ENCODE measurements around the gene NR1H3. TPM values are rescaled to one million over a fixed set of nuclear protein-coding genes. Genes with fewer than 3 reads are reported as not detected.

The NR1H3 gene
- polyA plus RNA-seq, 3 donors: 29.5 to 230 (median 119) TPM

DNA sequence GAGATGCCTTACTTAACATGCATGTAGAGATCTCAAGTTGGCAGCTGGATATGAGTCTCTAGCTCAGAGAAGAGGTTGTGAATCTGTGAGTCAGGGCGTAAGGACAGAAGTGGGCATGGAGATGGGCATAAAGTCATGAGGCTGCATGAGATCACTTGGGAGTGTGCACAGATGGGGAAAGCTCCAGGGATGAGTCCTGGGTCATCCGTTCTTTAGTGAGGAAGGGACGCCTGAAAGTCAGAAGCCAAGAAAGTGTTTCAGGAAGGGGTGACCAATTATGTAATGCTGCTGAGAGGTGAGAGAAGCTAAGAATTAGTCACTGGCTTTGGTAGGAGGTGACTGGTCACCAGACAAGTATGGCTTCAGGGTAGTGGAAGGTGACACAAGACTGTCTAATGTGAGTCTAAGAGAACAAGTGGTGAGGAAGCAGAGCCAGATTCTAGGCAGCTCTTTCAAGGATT lies 15.9 kb upstream of the NR1H3 start:
- WGBS, 3 donors: 88 to 93% (median 92%) methylated on average over 3 of the region's 3 CpGs
- no peak overlapping the region for H3K27ac ChIP-seq (ENCODE audit: low read depth, low read length)

DNA sequence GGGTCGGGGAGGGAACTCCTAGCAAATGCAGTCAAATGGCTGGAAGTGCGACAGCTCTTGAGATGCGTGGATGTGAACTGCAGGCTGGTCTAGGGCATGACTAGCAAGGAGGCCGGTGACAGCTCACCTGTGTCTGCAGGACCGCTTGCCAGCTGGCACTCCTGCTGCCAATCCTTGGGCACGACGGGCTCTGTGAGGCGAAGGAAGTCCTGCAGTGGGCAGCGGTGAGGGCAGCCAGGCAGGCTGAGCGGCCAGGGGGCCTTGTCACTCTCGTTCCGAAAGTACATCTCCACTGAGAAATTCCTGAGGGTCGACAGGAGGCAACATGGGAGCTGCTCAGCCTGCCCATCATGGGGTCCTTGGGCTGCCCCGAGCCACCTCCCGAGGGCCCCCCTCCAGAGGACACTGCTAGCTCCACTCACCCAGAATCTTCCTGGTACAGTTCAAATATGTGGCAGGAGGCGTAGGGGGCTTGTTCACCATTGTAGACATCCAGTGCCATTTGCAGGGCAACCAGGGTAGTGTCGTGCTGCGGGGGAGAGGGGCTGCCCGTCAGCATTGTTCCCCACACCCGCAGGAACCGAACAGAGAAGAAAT lies 15.1 kb upstream of the NR1H3 start:
- no peak overlapping the region for H3K27ac ChIP-seq (ENCODE audit: low read depth, low read length)
- 90 to 94% (median 92%) methylated on average over 21 of the region's 21 CpGs for WGBS, 3 donors

DNA sequence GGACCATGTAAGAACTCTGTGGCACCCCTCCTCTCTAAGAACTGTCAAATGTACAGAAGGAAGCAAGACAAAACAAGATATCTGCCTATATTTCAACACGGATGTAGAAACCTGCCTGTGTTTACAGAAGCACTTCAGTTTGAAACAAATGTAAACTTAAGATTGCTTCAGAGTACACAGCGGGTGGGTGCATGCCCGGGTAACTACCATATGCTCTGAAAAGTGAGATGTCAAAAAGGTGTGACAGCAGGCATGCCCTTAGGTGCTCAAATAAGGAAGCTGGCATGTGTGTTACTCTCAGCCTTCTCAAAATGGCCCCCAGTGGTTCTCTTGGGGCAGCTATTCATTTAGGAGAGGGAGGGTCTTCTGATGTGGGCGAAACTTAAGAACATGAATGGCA lies 14.3 kb upstream of the NR1H3 start:
- H3K27ac ChIP-seq (ENCODE audit: low read depth, low read length): no peak overlapping the region
- WGBS, 3 donors: 63 to 86% (median 83%) methylated on average over 4 of the region's 4 CpGs

DNA sequence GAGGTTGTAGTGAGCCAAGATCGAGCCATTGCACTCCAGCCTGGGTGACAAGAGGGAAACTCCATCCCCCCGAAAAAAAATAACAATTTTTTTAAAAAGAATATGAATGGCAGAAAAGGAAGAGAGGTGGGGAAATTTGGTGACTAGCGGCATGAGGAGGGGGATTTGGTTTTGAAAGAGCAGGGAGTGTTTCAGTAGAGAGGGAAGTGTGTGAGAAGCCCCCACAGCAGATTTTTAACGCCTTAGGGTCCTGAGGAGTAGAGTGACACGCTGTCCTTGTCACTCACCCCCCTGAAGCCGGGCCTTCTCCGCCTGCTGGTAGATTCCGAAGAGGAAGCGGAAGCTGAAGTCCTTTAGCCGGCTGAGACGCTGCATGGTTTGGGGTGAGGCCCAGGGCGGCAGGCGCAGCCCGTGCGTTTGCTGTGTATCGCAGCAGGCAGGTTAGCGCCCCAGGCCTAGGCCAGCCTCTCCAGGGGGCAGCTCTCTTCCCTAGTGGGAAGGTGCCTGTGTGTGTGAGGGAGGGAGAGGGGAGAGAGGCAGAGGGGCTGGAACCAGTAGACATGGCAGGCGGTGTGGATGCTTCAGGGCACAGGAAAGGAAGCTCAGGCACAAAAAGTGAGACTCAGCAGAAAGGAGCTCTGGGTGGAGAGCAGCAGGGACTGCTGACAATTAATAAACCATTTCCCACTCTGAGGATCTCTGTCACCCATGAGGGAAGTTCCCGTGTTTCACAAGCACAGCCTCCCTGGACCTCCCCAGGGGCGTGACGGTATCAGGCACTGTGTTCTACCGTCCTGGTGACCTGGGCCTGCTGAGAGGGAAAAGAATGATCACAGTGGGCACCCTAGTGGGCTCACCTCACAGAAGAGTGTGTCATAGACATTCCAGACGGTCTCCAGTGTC lies 13.1 kb upstream of the NR1H3 start:
- H3K27ac ChIP-seq (ENCODE audit: low read depth, low read length): no peak overlapping the region
- WGBS, 3 donors: 85 to 92% (median 86%) methylated on average over 23 of the region's 23 CpGs

DNA sequence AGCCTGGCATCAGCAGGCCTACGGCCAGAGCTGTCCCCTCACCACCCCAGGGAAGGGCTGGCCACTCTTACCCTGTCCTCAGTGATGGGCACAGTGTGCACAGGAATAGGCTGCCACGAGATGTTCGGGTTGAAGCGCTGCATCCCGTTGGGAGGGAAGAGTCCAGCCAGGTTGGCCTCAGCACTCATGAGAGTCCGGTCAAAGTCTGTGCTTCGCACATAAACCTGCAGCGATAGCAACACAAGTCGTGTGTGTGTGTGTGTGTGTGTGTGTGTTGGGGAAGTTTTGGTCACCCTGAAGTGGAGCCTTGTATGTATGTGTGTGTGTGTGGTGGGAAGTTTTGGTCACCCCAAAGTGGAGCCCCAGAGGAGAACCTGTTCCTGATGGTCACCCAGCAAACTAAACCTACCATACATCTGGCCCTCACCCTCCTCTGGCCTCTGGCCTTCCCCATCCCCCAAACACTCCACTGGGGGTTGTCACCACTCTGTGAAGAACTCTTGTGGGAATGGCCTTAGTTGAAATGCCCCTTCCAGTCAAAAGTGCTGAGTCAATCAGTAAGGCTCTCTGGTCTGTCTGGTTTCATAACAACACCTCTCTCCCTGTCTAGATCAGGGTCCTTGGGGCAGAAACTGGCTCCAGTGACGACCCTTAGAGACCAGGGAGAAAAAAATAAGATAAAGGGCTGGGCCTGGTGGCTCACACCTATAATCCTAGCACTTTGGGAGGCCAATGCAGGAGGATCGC lies 12.0 kb upstream of the NR1H3 start:
- WGBS, 3 donors: 82 to 91% (median 85%) methylated on average over 11 of the region's 11 CpGs
- no peak overlapping the region for H3K27ac ChIP-seq (ENCODE audit: low read depth, low read length)

DNA sequence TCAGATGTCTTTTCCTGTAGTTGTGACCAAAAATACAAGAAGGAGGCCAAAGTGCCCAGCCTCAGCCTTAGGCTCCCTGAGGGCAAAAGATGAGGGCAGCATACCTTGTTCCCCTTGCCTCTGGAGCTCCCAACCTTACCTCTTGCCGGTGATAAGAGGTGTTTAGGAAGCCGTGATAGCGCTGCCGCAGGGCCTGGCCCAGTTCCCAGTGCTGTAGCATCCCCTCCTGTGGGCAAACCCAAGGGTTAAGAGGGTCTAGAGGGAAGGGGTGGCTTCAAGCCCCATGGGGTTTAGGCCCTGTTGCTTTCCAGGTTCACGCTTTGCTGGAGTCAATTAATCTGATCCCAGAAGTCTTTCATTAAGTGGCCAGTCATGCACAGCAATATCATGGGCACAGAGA lies 10.3 kb upstream of the NR1H3 start:
- 30 to 90% (median 85%) methylated on average over 5 of the region's 5 CpGs for WGBS, 3 donors
- no peak overlapping the region for H3K27ac ChIP-seq (ENCODE audit: low read depth, low read length)

DNA sequence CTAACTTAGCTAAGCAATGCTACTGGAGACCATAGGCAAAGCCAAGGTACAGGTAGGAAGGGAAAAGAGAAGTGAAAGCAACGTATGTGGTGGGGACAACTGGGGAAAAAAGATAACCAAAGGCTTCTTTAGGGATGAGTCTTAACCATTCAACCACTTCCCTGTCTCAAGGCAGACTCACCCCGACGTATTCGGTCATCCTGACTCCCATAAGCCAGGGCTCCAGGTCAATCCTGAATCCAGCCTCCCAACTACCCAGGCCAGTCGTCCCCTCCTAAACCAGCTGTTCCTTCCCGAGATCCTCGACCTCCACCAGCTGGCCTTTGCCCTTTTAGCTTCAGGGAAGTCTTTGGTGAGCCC lies 9.5 kb upstream of the NR1H3 start:
- H3K27ac ChIP-seq (ENCODE audit: low read depth, low read length): no peak overlapping the region
- 0 to 1% (median 0%) methylated on average over 7 of the region's 7 CpGs for WGBS, 3 donors

DNA sequence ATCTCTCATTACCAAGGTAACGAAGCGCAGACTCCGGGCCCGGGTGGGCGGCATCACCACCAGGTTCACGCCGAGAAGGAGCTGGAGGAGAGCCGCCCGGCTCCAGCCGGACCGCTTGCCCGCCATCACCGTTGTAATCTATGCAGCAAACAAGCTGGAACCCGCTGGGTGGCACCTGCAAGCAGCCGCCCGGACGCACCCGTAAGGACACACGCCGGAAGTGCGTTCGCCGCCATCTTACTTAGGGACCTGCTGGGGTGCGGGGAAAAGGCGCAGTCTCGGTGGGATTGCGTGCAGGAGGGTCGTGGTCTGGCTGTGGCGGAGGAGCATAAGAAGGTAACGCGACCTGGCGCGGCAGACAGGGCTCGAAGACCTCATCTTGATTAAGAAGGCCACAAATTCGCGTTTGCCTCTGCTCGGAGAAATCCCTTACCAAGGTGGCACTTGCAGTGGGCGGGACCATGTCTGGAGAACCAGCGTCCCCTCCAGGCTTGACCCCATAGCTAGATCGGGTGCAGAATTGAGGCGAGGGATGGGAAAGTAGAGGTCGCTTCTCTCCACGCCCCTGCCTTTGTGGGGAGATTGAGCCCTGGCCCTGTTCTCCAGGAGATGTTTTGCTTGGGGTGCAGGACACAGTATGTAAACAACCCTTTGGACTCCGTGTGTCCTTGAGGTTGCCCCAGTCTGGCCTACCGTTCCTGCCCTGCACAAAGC lies 9.0 kb upstream of the NR1H3 start, which contains the start of gene ACP2:
Gene ACP2, minus strand, starts transcription at position 151 of the 714 bp plus-strand sequence. Its CDS starts 25 bp downstream, at position 126.
- WGBS, 3 donors: 0% methylated on average over 45 of the region's 45 CpGs
- no peak within 1 kb of the TSS for H3K27ac ChIP-seq (ENCODE audit: low read depth, low read length)

DNA sequence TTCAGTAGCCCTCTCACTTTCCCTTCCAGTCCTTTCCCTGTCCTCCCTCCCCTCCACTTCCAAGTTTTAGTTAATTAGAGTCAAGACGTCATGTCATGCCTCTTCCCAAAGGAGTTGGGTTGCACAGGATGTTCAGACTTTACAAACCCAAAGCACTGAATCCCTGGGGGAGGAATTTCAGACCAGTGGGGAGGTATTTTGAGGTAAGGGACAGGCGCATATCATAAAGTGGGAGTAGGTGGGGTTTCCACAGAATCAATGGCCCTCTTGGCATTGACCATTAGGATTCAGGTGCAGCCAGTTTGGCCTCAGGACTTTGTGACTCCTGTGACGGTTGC lies 8.4 kb upstream of the NR1H3 start:
- 52 to 71% (median 63%) methylated on average over 3 of the region's 3 CpGs for WGBS, 3 donors
- no peak overlapping the region for H3K27ac ChIP-seq (ENCODE audit: low read depth, low read length)

DNA sequence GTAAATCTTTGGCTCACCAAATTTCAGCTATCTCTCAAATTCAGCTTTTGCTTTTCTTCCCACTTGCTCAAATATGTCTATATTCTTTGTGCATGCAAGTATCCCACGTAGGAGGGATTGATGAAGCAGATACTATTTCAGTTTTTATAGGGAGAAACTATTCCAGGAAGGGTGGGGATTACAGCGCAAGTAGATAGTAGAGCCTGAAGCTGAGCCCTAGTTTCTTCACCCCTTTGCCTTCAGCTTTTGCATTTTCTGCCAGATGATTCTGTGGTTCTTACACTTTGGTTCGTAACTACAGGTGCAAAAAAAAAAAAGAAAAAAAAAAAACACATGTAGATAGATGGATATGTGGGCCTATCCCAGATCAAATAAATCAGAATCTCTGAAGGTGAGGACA lies 6.0 kb upstream of the NR1H3 start:
- 79 to 87% (median 84%) methylated on average over 3 of the region's 3 CpGs for WGBS, 3 donors

DNA sequence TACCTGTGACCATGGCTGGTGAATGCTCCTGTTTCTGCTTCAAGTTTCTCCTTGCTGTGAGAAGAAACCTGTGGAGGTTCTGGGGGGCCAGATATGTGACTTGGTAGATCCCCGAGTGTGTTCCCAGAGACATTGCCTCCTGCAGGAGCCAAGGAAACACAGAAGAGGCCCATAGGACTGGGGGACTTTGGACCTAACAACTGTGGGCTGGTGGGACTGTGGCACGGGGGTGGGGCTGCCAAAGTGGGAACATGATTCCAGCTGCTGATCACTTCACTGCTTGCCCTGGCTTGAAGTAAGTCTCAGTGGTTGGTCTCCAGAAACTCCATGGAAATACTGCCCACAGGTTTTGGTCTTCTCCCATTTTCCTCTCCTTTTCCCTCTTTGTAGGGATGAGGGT lies 4.1 kb upstream of the NR1H3 start:
- no peak overlapping the region for H3K27ac ChIP-seq (ENCODE audit: low read depth, low read length)
- 71 to 90% (median 81%) methylated on average over 2 of the region's 2 CpGs for WGBS, 3 donors

More for the DNA sequence above, 6.0 kb upstream of the NR1H3 start:
- no peak overlapping the region for H3K27ac ChIP-seq (ENCODE audit: low read depth, low read length)

DNA sequence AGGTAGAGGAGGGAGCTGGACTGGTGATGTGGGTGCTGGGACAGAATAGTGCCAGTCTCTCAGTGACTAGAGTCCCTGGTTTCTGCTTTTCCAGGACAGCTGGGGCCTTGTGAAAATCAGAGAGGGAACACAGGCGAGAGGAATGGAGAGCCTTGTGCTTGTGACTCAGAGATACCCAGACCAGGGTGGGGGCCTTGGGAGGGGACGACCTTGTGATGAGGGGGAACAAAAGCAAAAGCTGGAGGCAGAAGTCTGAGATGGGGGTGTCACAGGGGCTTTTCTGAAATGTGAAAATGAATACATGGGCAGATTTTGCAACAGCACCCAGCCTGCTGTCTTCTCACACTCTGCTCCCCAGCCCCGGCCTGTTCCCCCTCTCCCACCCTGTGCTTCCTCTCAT lies 3.4 kb upstream of the NR1H3 start:
- no peak overlapping the region for H3K27ac ChIP-seq (ENCODE audit: low read depth, low read length)
- 17 to 40% (median 29%) methylated on average over 3 of the region's 3 CpGs for WGBS, 3 donors

DNA sequence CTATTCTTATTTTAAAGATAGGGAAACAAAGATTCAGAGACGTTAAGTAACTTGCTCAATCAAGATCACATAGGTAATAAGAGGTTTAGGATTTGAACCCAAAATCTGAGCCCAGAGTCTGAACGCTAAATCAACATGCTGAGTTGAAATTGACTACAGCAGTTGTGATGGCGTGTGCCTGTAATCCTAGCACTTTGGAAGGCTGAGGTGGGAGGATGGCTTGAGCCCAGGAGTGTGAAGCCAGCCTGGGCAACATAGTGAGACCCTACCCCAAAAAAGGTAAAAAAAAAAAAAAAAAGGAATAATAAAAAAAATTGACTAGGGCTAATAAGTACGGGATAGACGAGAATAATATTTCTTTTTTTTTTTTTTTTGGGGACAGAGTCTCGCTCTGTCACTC lies 1.4 kb upstream of the NR1H3 start:
- WGBS, 3 donors: 80 to 88% (median 82%) methylated on average over 5 to 6 of the region's 6 CpGs
- H3K27ac ChIP-seq (ENCODE audit: low read depth, low read length): no peak overlapping the region

DNA sequence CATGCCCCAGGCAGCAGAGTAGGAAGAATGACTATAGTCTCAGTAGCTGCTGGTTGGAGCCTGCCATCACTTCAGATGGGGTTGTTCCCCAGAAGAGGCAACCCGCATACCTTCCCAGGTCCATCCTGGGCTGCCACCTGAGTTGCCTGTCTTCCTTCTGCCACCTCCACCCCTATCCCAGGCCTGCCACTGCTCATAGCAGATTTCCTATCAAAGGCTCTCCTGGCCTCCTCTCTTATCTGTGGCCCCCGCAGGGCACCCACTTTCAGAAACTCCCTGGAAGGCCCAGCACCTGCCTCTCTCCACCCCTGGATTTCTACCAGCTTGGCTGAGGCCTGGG lies 649 bp upstream of the NR1H3 start:
- peak overlapping the region; percentile 4 for H3K27ac ChIP-seq (ENCODE audit: low read depth, low read length)
- WGBS, 3 donors: 38 to 58% (median 57%) methylated on average over 2 of the region's 2 CpGs

DNA sequence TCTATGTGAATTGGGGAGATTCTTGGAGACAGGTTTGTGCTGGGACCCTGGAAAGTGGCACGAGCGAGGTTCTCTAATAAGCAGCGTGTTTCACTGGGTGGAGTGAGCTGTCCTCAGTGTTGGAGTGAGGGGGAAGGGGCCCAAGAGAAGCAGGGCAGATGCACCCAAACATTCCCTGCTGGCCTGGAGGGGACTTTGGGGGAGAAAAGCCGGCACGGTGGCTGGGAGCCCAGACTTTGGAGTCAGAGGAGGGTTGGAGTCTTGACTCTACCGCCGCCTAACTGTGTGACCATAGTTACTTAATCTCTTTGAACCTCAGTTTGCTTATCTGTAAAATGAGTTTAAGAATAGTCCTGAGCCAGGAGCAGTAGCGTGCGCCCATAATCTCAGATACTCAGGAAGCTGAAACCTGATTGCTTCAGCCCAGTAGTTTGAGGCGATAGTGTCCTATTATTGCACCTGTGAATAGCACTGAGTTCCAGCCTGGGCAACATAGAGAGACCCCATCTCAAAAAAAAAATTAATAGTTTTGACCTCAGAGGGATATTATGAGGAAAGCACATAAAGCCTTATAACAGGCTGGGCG lies 614 bp downstream of the NR1H3 start:
- H3K27ac ChIP-seq (ENCODE audit: low read depth, low read length): peak overlapping the region; percentile 11
- WGBS, 3 donors: 31 to 41% (median 41%) methylated on average over 11 of the region's 11 CpGs

DNA sequence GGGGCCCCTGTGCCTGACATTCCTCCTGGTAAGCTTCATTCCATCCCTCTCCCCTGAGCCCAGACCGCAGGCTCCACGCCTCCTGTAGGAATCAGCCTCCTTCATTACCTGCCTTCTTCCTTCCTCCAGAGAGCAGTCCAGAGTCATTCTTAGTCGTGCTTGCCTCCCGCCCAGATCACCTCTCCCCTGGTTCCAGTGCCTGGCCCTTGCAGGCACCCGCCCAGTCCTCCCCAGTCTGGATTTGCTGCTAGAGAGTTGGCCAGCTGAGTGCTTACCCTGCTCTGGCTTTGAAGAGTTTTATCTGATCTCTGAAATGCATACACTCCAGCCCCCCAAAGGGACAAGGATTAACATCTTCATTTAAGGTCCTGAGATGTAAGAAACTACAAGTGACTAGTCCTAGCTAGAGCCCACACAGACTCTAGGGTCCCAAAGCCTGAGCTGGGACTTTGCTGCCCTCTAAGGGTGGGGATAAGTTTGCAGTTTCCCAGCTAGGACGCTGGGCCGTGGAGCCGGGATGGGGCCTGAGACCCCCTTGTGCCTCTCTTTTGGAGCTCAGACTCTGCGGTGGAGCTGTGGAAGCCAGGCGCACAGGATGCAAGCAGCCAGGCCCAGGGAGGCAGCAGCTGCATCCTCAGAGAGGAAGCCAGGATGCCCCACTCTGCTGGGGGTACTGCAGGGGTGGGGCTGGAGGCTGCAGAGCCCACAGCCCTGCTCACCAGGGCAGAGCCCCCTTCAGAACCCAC lies 1.6 kb downstream of the NR1H3 start:
- no peak overlapping the region for H3K27ac ChIP-seq (ENCODE audit: low read depth, low read length)
- WGBS, 3 donors: 27 to 41% (median 35%) methylated on average over 10 of the region's 10 CpGs

DNA sequence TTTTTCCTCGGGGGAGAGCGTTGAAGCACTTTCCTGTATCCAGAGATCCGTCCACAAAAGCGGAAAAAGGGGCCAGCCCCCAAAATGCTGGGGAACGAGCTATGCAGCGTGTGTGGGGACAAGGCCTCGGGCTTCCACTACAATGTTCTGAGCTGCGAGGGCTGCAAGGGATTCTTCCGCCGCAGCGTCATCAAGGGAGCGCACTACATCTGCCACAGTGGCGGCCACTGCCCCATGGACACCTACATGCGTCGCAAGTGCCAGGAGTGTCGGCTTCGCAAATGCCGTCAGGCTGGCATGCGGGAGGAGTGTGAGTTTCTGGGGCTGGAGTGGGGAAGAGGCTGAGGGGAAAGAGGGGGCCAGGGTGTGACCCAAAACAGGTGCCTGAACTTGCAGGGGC lies 2.6 kb downstream of the NR1H3 start:
- no peak overlapping the region for H3K27ac ChIP-seq (ENCODE audit: low read depth, low read length)
- 83 to 93% (median 89%) methylated on average over 19 of the region's 19 CpGs for WGBS, 3 donors

DNA sequence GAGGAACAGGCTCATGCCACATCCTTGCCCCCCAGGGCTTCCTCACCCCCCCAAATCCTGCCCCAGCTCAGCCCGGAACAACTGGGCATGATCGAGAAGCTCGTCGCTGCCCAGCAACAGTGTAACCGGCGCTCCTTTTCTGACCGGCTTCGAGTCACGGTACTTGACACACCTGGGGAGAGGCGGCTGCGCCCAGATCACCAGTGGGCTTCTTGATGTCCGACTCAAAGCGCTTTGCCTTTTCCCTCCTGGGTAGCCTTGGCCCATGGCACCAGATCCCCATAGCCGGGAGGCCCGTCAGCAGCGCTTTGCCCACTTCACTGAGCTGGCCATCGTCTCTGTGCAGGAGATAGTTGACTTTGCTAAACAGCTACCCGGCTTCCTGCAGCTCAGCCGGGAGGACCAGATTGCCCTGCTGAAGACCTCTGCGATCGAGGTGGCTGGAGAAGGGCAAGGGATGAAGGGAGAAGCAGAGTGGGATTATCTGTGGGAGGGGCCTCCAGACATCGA lies 3.5 kb downstream of the NR1H3 start:
- 77 to 88% (median 78%) methylated on average over 21 to 22 of the region's 22 CpGs for WGBS, 3 donors
- no peak overlapping the region for H3K27ac ChIP-seq (ENCODE audit: low read depth, low read length)
